HL-60/S4 treated with retinoic acid at 250 ng/mL for 4 days and 3 days (cell line): ENCODE results near the gene AFP.

ENCODE experiments used
- in situ Hi-C: fragments of 300-500 bp; cut with MboI; formaldehyde crosslinking; loops from 2 replicates; pipeline ENCODE4 v1.7.0; 2022; ENCODE audit warnings: low sequenced_read_pairs

AFP gene

GRCh38 chr4:73456177-73457022, 20.4 kb downstream of the AFP start:
- in situ Hi-C loops = no loop called here

- in situ Hi-C loops = no loop called here
Observed at GRCh38 chr4:73458184-73459047, 22.4 kb downstream of the AFP start.

- in situ Hi-C loops = no loop called here
Observed at GRCh38 chr4:73459048-73459421, 23.0 kb downstream of the AFP start.

- in situ Hi-C loops = no loop called here
Observed at GRCh38 chr4:73460913-73461522, 25.0 kb downstream of the AFP start.

- in situ Hi-C loops = no loop called here
Observed at GRCh38 chr4:73468170-73468569, 32.1 kb downstream of the AFP start.

- in situ Hi-C loops = no loop called here
Observed at GRCh38 chr4:73470728-73471127, 34.7 kb downstream of the AFP start.

GRCh38 chr4:73477176-73477575, 41.2 kb downstream of the AFP start:
- in situ Hi-C loops = no loop called here

- in situ Hi-C loops = no loop called here
Observed at GRCh38 chr4:73479323-73479722, 43.3 kb downstream of the AFP start.

- in situ Hi-C loops = no loop called here
Observed at GRCh38 chr4:73481358-73481757, 45.3 kb downstream of the AFP start, which contains the start of gene AFM. Gene AFM, plus strand, starts transcription at chr4:73481745. Its CDS starts 31 bp downstream, at chr4:73481776.

GRCh38 chr4:73485085-73485484, 49.1 kb downstream of the AFP start:
- in situ Hi-C loops = no loop called here

- in situ Hi-C loops = no loop called here
Observed at GRCh38 chr4:73485596-73485995, 49.6 kb downstream of the AFP start.

GRCh38 chr4:73486497-73486896, 50.5 kb downstream of the AFP start:
- in situ Hi-C loops = no loop called here

GRCh38 chr4:73487233-73487632, 51.2 kb downstream of the AFP start:
- in situ Hi-C loops = no loop called here

GRCh38 chr4:73499996-73500765, 64.2 kb downstream of the AFP start:
- in situ Hi-C loops = no loop called here

GRCh38 chr4:73501664-73502265, 65.7 kb downstream of the AFP start:
- in situ Hi-C loops = no loop called here

GRCh38 chr4:73505567-73505966, 69.5 kb downstream of the AFP start:
- in situ Hi-C loops = no loop called here
